ENCODE measurements around the gene GID8.

GID8 gene

DNA sequence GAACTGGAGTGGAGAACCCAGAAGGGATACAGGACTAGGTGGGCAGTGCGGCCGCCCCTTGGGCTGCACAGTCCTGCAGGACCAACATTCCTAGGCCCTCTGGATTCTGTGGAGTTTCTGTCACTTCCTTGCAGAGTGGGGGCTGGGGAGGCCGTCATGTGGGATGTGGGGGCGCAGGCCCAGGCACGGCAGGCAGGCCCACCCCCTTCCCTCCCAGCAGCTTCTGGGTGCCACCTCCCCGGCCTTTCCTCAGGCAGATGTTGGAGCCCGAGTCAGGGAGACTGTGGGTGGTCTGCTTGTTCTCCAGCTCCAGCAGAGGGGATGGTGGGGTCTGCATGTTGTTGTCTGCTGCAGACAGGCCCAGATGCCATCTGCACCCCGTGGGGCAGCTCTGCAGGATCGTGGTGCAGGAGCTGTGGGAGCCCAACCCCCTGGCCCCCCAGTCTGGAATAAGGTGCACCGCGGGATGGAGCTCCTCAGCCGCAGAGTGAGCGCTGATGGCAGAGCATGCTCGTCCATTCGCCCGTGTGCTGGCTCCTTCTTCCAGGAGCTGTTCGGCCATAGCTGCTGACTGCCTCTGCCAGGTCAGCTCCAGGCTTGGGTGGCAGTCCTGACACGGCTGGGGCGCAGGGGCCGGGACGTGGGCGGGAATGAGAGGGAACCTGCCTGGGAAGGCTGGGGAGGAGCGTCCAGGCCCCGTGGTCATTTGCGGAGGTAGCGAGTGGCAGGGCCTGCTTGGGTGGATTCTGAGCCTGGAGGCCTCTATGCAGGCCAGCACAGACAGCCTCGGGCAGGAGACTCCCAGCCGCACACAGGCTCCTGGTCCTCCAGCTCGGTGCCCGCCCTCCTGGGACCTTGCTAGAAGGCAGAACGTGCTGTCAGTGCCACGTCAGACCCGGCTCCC is 32.6 kb downstream of the GID8 start:
- peaks cover 4% of the 10 kb centered on the region for H3K4me1 ChIP-seq (ENCODE audit: control insufficient read depth, insufficient read depth, low read length)
- H3K27me3 ChIP-seq (replicated peaks; ENCODE audit: control insufficient read depth, insufficient read depth, low read length): peaks cover 45% of the 10 kb centered on the region
- no peaks in the 10 kb centered on the region for H3K9me3 ChIP-seq (ENCODE audit: control insufficient read depth, low read length)
- no peak overlapping the region for H3K4me3 ChIP-seq (ENCODE audit: low read length)
- no peak overlapping the region for H3K9ac ChIP-seq (ENCODE audit: low read length)
- H3K36me3 ChIP-seq (ENCODE audit: control insufficient read depth, insufficient read depth, low read length, severe bottlenecking): no peaks in the 10 kb centered on the region
- no peak for DNase-seq (ENCODE audit: low read depth)

DNA sequence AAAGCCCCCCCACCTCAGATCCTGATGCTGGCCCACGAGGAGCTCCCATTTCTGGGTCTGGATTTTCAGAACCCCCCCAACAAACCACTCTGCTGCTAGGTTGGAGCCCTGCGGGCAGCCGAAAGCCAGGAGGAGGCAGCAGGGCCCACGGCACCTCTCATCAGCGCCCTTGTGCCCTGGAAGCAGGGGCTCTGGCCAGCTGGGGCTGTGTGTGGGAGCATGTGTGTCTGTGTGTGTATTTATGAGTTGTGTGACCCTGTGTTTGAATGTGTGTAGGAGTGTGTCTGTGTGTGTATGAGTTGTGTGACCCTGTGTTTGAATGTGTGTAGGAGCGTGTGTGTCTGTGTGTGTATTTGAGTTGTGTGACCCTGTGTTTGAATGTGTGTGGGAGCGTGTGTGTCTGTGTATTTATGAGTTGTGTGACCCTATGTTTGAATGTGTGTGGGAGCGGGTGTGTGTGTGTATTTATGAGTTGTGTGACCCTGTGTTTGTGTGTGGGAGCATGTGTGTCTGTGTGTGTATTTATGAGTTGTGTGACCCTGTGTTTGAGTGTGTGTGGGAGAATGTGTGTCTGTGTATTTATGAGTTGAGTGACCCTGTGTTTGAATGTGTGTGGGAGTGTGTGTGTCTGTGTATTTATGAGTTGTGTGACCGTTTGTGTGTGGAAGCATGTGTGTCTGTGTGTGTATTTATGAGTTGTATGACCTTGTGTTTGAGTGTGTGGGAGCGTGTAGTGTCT is 33.4 kb downstream of the GID8 start:
- Histone ChIP-seq H3K4me1 (ENCODE audit: control insufficient read depth, insufficient read depth, low read length) (peaks cover 4% of the 10 kb centered on the region), H3K9ac (ENCODE audit: low read length) (no peak overlapping the region), H3K9me3 (ENCODE audit: control insufficient read depth, low read length) (no peaks in the 10 kb centered on the region), H3K27me3 (replicated peaks; ENCODE audit: control insufficient read depth, insufficient read depth, low read length) (peaks cover 51% of the 10 kb centered on the region), H3K36me3 (ENCODE audit: control insufficient read depth, insufficient read depth, low read length, severe bottlenecking) (no peaks in the 10 kb centered on the region), H3K4me3 (ENCODE audit: low read length) (no peak overlapping the region)
- DNase-seq (ENCODE audit: low read depth): no peak

DNA sequence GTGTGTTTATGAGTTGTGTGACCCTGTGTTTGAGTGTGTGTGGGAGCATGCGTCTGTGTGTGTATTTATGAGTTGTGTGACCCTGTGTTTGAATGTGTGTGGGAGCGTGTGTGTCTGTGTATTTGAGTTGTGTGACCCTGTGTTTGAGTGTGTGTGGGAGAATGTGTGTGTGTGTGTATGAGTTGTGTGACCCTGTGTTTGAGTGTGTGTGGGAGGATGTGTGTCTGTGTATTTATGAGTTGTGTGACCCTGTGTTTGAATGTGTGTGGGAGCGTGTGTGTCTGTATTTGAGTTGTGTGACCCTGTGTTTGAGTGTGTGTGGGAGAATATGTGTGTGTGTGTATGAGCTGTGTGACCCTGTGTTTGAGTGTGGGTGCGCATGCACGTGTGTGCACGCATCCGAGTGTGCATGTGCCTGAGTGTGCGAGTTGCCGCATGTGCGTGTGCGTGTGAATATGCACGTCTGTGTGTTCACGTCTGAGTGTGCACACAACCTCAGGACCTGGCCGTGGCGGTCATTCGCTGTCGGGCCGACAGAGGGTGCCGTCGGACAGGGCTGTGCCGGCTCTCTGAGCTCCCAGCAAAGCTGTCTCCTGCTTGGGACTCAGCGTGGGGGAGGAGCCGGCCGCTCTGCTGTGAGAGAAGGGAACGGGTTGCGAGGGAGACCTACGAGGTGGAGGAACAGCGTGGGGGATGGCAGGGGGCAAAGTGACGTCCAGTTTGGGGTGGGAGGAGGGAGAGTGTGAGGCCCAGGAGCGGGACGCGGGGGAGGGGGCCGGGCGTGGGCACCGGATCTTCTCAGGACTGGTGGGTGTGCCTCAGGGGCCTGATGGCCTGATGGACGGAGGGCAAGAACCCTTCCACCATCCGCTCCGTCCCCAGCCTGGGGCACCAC is 34.2 kb downstream of the GID8 start:
- no peaks in the 10 kb centered on the region for H3K36me3 ChIP-seq (ENCODE audit: control insufficient read depth, insufficient read depth, low read length, severe bottlenecking)
- peak; percentile 94 for DNase-seq (ENCODE audit: low read depth)
- H3K4me3 ChIP-seq (ENCODE audit: low read length): no peak overlapping the region
- no peaks in the 10 kb centered on the region for H3K9me3 ChIP-seq (ENCODE audit: control insufficient read depth, low read length)
- no peak overlapping the region for H3K9ac ChIP-seq (ENCODE audit: low read length)
- peaks cover 57% of the 10 kb centered on the region for H3K27me3 ChIP-seq (replicated peaks; ENCODE audit: control insufficient read depth, insufficient read depth, low read length)
- H3K4me1 ChIP-seq (ENCODE audit: control insufficient read depth, insufficient read depth, low read length): peaks cover 4% of the 10 kb centered on the region

DNA sequence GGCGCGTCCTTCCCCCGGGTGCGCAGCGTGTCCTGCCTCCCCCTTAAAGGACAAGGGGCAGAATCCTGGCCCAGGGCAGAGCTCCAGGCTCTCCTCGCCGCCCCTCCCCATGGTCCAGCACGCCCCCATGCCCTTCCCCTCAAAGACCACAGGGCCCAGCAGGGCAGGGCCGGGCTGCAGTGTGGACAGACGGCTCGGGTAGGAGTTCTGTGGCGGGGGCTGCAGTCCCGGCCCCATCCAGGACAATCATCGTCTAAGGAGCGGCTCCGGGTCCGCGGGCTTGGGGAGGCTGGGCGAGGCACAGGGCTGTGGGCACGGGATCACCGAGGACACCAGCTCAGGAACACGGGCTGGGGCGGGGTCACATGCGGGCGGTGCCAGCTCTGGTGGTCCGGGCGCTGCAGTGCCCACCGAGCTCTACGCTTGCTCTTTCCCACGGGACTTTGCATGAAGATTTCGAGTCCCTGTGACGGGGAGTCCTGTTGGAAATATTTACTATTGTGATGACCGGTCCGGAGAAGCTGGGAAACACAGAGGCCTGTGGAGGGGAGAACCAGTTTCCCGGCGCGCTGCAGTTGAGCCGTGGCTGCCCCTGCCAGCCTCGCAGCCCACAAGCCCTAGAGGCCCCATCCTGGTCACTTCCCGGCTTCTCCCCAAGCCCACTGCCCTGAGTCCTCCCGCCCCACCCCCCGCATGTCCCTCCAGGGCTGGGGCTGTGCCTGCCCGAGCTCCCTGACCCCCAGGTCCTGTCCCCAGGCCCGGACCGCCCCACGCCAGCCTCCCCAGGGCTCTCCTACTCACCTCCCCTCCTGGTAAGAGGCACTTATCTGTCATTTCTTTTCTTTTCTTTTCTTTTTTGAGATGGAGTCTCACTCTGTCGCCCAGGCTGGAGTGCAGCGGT is 35.1 kb downstream of the GID8 start:
- peaks cover 64% of the 10 kb centered on the region for H3K27me3 ChIP-seq (replicated peaks; ENCODE audit: control insufficient read depth, insufficient read depth, low read length)
- H3K9me3 ChIP-seq (ENCODE audit: control insufficient read depth, low read length): no peaks in the 10 kb centered on the region
- H3K36me3 ChIP-seq (ENCODE audit: control insufficient read depth, insufficient read depth, low read length, severe bottlenecking): no peaks in the 10 kb centered on the region
- peaks cover 4% of the 10 kb centered on the region for H3K4me1 ChIP-seq (ENCODE audit: control insufficient read depth, insufficient read depth, low read length)
- no peak overlapping the region for H3K4me3 ChIP-seq (ENCODE audit: low read length)
- no peak overlapping the region for H3K9ac ChIP-seq (ENCODE audit: low read length)
- DNase-seq (ENCODE audit: low read depth): no peak

DNA sequence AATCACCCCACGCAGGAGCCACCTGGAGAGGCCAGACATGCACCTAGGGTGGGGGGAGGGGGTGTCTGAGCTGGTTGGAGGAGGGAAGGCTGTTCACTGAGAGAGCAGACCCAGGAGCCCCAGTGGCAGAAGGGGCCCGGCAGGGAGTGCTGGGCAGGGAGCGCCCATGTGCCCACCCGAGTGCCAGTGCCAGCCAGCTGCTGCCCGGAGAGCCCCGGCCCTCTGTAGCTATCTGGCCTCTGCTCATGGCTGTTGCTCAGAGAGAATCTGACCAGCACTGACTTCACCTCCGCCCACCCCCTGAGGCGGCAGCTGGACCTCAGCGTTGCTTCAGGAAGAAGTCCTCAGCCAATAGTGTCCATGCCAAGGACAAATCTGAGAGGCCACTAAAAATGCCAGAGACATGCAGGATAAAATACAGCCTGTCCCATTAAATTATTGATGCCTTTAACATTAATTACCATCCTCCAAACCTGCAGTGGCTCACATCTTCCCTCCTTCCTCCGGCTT is 37.4 kb downstream of the GID8 start:
- H3K9ac ChIP-seq (ENCODE audit: low read length): no peak overlapping the region
- H3K27me3 ChIP-seq (replicated peaks; ENCODE audit: control insufficient read depth, insufficient read depth, low read length): peaks cover 82% of the 10 kb centered on the region
- no peaks in the 10 kb centered on the region for H3K36me3 ChIP-seq (ENCODE audit: control insufficient read depth, insufficient read depth, low read length, severe bottlenecking)
- no peaks in the 10 kb centered on the region for H3K9me3 ChIP-seq (ENCODE audit: control insufficient read depth, low read length)
- no peak overlapping the region for H3K4me3 ChIP-seq (ENCODE audit: low read length)
- no peak for DNase-seq (ENCODE audit: low read depth)
- no peaks in the 10 kb centered on the region for H3K4me1 ChIP-seq (ENCODE audit: control insufficient read depth, insufficient read depth, low read length)

DNA sequence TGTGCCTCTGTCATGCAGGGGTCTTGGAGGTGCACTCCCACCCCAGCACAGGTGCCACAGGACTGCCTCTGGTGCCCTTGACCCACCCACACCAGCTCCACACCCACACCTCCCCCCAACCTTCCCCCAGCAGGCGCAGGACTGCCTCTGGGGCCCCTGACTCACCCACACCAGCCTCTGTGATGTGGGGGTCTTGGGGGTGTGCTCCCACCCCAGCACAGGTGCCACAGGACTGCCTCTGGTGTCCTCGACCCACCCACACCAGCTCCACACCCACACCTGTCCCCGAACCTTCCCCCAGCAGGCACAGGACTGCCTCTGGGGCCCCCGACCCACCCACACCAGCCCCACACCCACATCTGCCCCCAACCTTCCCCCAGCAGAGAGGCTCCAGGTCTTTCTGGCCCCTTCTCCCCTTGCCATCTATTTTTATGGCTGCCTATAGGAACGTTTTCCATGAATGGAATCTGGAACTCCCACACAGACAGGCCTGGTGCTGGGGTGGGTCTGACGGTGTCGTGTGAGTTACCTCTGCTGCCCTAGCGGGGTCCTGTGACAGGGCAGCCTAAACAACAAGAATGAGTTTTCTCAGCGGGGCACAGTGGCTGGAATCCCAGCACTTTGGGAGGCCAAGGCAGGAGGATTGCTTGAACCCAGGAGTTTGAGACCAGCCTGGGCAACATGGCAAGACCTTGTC is 38.0 kb downstream of the GID8 start:
- DNase-seq (ENCODE audit: low read depth): no peak
- H3K9me3 ChIP-seq (ENCODE audit: control insufficient read depth, low read length): no peaks in the 10 kb centered on the region
- peaks cover 87% of the 10 kb centered on the region for H3K27me3 ChIP-seq (replicated peaks; ENCODE audit: control insufficient read depth, insufficient read depth, low read length)
- no peaks in the 10 kb centered on the region for H3K4me1 ChIP-seq (ENCODE audit: control insufficient read depth, insufficient read depth, low read length)
- no peaks in the 10 kb centered on the region for H3K36me3 ChIP-seq (ENCODE audit: control insufficient read depth, insufficient read depth, low read length, severe bottlenecking)
- H3K4me3 ChIP-seq (ENCODE audit: low read length): no peak overlapping the region
- H3K9ac ChIP-seq (ENCODE audit: low read length): no peak overlapping the region

DNA sequence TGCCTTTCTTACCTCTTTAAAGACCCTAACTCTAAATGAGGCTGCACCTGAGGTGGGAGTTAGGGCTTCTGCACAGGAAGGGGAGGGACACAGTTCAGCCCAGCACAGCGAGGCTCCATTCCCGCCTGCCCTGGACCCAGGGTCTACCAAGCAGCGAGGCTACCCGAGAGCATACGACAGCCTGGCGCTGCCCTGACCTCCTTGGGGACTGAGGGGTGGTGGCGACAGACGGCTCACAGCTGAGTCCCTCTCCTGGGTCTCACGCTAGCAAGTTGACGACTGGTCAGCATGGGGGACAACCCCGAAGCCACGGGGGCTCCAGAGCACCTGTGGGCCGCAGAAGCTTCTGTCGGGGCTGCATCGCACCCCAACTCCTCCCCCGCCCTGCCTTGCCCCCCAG is 38.9 kb downstream of the GID8 start:
- no peak overlapping the region for H3K4me3 ChIP-seq (ENCODE audit: low read length)
- H3K4me1 ChIP-seq (ENCODE audit: control insufficient read depth, insufficient read depth, low read length): no peaks in the 10 kb centered on the region
- no peaks in the 10 kb centered on the region for H3K36me3 ChIP-seq (ENCODE audit: control insufficient read depth, insufficient read depth, low read length, severe bottlenecking)
- H3K9me3 ChIP-seq (ENCODE audit: control insufficient read depth, low read length): no peaks in the 10 kb centered on the region
- DNase-seq (ENCODE audit: low read depth): no peak
- H3K9ac ChIP-seq (ENCODE audit: low read length): no peak overlapping the region
- peaks cover 84% of the 10 kb centered on the region for H3K27me3 ChIP-seq (replicated peaks; ENCODE audit: control insufficient read depth, insufficient read depth, low read length)

DNA sequence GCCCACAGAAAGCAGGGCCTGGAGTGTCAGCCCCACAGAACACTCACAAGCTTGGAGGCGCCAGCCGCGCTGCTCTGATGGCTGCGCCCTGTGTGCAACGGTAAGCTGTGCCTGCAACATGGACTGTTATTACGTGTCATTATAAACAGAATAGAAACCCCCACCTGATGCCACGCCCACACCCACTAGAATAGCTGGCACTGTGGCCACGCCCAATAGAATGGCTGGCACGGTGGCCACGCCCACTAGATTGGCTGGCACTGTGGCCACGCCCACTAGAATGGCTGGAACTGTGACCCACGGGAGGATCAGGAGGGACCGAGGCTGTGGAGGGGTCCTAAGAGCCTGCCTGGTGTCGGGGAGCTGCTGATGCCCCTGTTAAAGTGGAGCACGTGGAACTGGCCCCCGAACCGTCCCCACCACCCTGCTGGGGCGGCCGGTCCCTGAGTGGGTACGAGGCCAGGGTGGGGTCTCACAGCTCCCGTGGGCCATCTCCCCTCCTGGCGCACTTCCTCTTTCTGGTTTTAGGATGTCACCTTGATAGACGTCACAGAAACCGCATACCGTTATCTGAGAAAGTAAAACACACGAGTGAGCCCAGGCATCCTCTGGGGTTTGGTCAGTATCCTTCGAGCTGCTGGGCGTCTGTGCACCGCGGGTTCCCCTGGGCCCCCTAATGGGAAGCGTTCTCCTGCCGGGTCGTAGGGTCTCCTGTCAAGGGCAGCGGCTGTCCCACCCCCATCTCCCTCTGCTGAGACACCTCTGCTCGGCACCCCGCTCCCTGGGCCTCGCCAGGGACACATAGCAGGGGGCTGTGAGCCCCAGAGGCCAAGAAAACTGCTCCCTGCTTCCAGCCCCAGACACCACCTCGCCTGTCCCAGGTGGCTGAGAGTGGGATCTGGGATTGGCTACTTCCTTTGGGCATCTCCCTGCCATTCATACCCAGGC is 39.9 kb downstream of the GID8 start:
- H3K27me3 ChIP-seq (replicated peaks; ENCODE audit: control insufficient read depth, insufficient read depth, low read length): peaks cover 88% of the 10 kb centered on the region
- H3K9me3 ChIP-seq (ENCODE audit: control insufficient read depth, low read length): no peaks in the 10 kb centered on the region
- H3K4me1 ChIP-seq (ENCODE audit: control insufficient read depth, insufficient read depth, low read length): no peaks in the 10 kb centered on the region
- no peak for DNase-seq (ENCODE audit: low read depth)
- H3K9ac ChIP-seq (ENCODE audit: low read length): no peak overlapping the region
- H3K36me3 ChIP-seq (ENCODE audit: control insufficient read depth, insufficient read depth, low read length, severe bottlenecking): no peaks in the 10 kb centered on the region
- H3K4me3 ChIP-seq (ENCODE audit: low read length): no peak overlapping the region

DNA sequence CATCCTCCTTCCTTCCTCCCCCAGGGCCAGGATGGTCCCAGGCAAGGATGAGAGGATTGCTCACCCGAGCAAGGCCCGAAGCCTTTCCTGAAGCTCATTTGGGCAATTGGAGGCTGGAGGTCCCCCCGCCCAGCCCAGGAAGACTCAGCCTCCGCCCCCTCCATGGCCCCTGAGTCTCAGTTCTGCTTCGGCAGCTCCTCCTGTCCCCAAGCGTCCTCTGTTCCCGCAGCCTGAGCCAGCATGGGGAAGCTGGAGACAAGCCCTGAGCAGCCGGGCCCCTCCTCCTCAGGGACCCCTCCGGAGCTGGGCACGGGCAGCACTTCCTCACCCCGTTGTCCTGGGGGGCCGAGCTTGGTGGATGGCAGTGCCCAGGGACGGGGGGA is 40.6 kb downstream of the GID8 start:
- no peak for DNase-seq (ENCODE audit: low read depth)
- no peak overlapping the region for H3K9ac ChIP-seq (ENCODE audit: low read length)
- no peaks in the 10 kb centered on the region for H3K9me3 ChIP-seq (ENCODE audit: control insufficient read depth, low read length)
- H3K4me1 ChIP-seq (ENCODE audit: control insufficient read depth, insufficient read depth, low read length): no peaks in the 10 kb centered on the region
- H3K36me3 ChIP-seq (ENCODE audit: control insufficient read depth, insufficient read depth, low read length, severe bottlenecking): no peaks in the 10 kb centered on the region
- peaks cover 82% of the 10 kb centered on the region for H3K27me3 ChIP-seq (replicated peaks; ENCODE audit: control insufficient read depth, insufficient read depth, low read length)
- H3K4me3 ChIP-seq (ENCODE audit: low read length): no peak overlapping the region

Measured in adipocyte (in vitro differentiated cells).